Thyroid gland (tissue), 4 donors: ENCODE data around the gene C1QTNF12.

Experiments used
- CTCF ChIP-seq, 6 experiments: fragments of 200-600 bp in 3 of 6; fragments of 450-650 bp in 3 of 6; sonication (generic) in 3 of 6; IDR thresholded peaks; one replicate each; pipeline ENCODE4 v1.5.1; 2016 to 2019; ENCODE audit warnings: antibody characterized with exemption in 6 of 6, mild to moderate bottlenecking in 2 of 6, inconsistent platforms in 1 of 6, moderate library complexity in 1 of 6
- POLR2A ChIP-seq, 2 donors: fragments of 450-650 bp; IDR thresholded peaks; one replicate each; pipeline ENCODE4 v1.6.1; 2017; ENCODE audit warnings: antibody characterized with exemption in 2 of 2, mild to moderate bottlenecking in 2 of 2, moderate library complexity in 1 of 2

DNA sequence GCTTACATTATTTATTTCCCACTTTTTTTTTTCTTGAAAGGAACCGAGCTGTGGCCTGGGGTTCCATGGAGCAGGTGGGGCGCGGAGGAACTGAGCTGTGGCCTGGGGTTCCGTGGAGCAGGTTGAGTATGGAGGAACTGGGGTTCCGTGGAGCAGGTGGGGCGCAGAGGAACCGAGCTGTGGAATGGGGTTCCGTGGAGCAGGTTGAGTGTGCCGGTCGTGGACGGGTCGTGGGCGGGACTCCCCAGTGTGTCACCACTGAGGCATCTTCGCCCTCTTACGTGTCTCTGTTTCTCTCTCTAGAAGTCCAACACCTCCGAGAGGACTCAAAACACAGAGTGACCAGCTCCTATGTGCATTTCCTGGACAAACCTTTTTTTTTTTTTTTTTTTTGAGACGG is 32.5 kb upstream of the C1QTNF12 start:
- TF ChIP-seq CTCF (IDR thresholded peaks at IDR 0.05) (no peak), POLR2A (IDR thresholded peaks at IDR 0.05) (no peak)
